ENCODE measurements around the gene ST3GAL3. TPM values are rescaled to one million over a fixed set of nuclear protein-coding genes. Genes with fewer than 3 reads are reported as not detected.

Gene ST3GAL3
- total and polyA plus RNA-seq, 2 of the 13 experiments (the other 11 are each of a cell fraction or from before 2014, with no cell fraction given): 5.1 to 8.1 TPM

- TF ChIP-seq ZNF850 (CRISPR knock-in tag; conservative IDR thresholded peaks at IDR 0.05) (0 out of 2 replicates have a peak, but pooled peaks have one; percentile 27), PRDM10 (CRISPR knock-in tag; IDR thresholded peaks at IDR 0.05; ENCODE audit: low read depth) (no peak), CBFB (CRISPR knock-in tag; IDR thresholded peaks at IDR 0.05) (no peak), FOXP4 (CRISPR knock-in tag; IDR thresholded peaks at IDR 0.05) (0 out of 2 replicates have a peak, but pooled peaks have one; percentile 17), ZNF766 (CRISPR knock-in tag; IDR thresholded peaks at IDR 0.05; ENCODE audit: borderline replicate concordance) (peak; percentile 6; the same call in 1 of the 2 replicates), ZNF678 (CRISPR knock-in tag; IDR thresholded peaks at IDR 0.05) (no peak), SRSF9 (IDR thresholded peaks at IDR 0.05; ENCODE audit: borderline replicate concordance, insufficient read depth, low read depth, low read length, poor library complexity, severe bottlenecking) (no peak), ZSCAN29 (CRISPR knock-in tag; conservative IDR thresholded peaks at IDR 0.05) (no peak), HDAC2 (CRISPR knock-in tag; IDR thresholded peaks at IDR 0.05) (no peak), NFIB (CRISPR knock-in tag; IDR thresholded peaks at IDR 0.05; ENCODE audit: borderline replicate concordance) (no peak), ATRX (CRISPR knock-in tag; IDR thresholded peaks at IDR 0.05; ENCODE audit: borderline replicate concordance) (no peak), ZNF7 (CRISPR knock-in tag; IDR thresholded peaks at IDR 0.05) (no peak), ZNF446 (CRISPR knock-in tag; IDR thresholded peaks at IDR 0.05) (0 out of 2 replicates have a peak, but pooled peaks have one; percentile 61), ATAD3A (CRISPR knock-in tag; IDR thresholded peaks at IDR 0.05) (no peak), ZNF335 (CRISPR knock-in tag; IDR thresholded peaks at IDR 0.05) (no peak), SRY (CRISPR knock-in tag; IDR thresholded peaks at IDR 0.05) (no peak), ZBTB7B (CRISPR knock-in tag; IDR thresholded peaks at IDR 0.05) (no peak)
- TF ChIP-seq, protein P1, sequence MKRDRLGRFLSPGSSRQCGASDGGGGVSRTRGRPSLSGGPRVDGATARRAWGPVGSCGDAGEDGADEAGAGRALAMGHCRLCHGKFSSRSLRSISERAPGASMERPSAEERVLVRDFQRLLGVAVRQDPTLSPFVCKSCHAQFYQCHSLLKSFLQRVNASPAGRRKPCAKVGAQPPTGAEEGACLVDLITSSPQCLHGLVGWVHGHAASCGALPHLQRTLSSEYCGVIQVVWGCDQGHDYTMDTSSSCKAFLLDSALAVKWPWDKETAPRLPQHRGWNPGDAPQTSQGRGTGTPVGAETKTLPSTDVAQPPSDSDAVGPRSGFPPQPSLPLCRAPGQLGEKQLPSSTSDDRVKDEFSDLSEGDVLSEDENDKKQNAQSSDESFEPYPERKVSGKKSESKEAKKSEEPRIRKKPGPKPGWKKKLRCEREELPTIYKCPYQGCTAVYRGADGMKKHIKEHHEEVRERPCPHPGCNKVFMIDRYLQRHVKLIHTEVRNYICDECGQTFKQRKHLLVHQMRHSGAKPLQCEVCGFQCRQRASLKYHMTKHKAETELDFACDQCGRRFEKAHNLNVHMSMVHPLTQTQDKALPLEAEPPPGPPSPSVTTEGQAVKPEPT (CRISPR knock-in tag; IDR thresholded peaks at IDR 0.05; ENCODE audit: low read depth): no peak
- TF ChIP-seq, protein P2, sequence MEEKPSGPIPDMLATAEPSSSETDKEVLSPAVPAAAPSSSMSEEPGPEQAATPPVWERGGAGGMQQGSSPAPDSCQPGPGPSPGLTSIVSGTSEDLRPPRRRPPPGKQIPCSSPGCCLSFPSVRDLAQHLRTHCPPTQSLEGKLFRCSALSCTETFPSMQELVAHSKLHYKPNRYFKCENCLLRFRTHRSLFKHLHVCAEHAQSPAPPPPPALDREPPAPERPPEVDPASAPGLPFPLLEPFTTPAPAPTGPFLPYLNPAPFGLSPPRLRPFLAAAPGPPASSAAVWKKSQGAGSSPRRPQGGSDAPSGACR (CRISPR knock-in tag; IDR thresholded peaks at IDR 0.05): no peak
- TF ChIP-seq, protein P3, sequence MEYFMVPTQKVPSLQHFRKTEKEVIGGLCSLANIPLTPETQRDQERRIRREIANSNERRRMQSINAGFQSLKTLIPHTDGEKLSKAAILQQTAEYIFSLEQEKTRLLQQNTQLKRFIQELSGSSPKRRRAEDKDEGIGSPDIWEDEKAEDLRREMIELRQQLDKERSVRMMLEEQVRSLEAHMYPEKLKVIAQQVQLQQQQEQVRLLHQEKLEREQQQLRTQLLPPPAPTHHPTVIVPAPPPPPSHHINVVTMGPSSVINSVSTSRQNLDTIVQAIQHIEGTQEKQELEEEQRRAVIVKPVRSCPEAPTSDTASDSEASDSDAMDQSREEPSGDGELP (IDR thresholded peaks at IDR 0.05; ENCODE audit: borderline replicate concordance, low read depth): no peak
Observed at GRCh38 chr1:43975249-43975961, 268.1 kb downstream of the ST3GAL3 start (continued).

Measured in HepG2 (cell line).